ENCODE data around the gene PRKCG.
A peak's percentile ranks its signal among the peaks of the same experiment; 100 is the strongest.

Gene PRKCG

DNA sequence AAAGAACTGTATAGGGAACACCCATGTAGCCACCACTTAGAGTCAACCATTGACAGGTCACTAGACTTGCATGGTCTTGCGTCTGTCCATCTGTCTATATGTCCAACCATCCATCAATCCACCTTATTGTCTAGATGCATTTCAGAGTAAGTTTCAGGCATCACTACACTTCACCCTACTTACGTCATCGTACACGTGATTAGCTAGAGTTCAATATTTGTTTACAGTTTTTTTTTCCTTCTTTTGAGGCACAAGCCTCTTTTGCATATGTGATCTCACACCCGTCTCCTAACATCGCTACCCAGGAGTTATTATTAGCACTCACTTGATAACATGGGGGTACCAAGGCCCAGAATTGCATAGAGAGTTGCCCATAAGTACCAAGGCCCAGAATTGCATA, 34.0 kb downstream of the PRKCG start:
- Histone ChIP-seq H3K36me3 (ENCODE audit: control insufficient read depth, insufficient read depth, low read length) (no peaks in the 10 kb centered on the region), H3K4me3 (replicated peaks; ENCODE audit: low read depth, low read length) (no peak overlapping the region), H3K27me3 (replicated peaks; ENCODE audit: control insufficient read depth, insufficient read depth, low read length) (no peaks in the 10 kb centered on the region)
- no peak for DNase-seq (ENCODE audit: extremely low read depth, insufficient read length)
- TF ChIP-seq, protein P1, sequence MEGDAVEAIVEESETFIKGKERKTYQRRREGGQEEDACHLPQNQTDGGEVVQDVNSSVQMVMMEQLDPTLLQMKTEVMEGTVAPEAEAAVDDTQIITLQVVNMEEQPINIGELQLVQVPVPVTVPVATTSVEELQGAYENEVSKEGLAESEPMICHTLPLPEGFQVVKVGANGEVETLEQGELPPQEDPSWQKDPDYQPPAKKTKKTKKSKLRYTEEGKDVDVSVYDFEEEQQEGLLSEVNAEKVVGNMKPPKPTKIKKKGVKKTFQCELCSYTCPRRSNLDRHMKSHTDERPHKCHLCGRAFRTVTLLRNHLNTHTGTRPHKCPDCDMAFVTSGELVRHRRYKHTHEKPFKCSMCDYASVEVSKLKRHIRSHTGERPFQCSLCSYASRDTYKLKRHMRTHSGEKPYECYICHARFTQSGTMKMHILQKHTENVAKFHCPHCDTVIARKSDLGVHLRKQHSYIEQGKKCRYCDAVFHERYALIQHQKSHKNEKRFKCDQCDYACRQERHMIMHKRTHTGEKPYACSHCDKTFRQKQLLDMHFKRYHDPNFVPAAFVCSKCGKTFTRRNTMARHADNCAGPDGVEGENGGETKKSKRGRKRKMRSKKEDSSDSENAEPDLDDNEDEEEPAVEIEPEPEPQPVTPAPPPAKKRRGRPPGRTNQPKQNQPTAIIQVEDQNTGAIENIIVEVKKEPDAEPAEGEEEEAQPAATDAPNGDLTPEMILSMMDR (IDR thresholded peaks at IDR 0.05; ENCODE audit: insufficient read depth, low read length, poor library complexity, severe bottlenecking) = no peak

DNA sequence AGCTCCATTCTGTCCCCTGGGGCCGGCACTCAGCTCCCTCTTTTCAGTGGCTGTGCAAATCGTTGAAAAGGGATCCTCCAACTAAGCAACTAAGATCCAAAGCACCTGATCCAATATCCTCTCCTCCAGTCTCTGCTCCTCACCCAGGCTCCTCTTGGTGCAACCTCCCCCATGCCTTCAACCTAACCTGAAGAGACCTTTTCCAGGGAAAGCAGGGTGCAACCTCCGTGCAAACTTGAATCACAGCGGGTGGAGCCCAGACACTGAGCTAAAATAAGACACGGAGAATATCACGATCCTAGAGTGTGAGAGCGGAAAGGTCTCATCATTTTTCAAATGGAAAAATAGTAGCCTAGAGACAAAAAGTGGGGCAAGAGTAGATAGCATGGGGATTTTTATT, 35.4 kb downstream of the PRKCG start:
- H3K27me3 ChIP-seq (replicated peaks; ENCODE audit: control insufficient read depth, insufficient read depth, low read length) = no peaks in the 10 kb centered on the region
- no peak for DNase-seq (ENCODE audit: extremely low read depth, insufficient read length)
- H3K4me3 ChIP-seq (replicated peaks; ENCODE audit: low read depth, low read length) = no peak overlapping the region
- H3K36me3 ChIP-seq (ENCODE audit: control insufficient read depth, insufficient read depth, low read length) = no peaks in the 10 kb centered on the region
- TF ChIP-seq, protein P1 (IDR thresholded peaks at IDR 0.05; ENCODE audit: insufficient read depth, low read length, poor library complexity, severe bottlenecking) = no peak

DNA sequence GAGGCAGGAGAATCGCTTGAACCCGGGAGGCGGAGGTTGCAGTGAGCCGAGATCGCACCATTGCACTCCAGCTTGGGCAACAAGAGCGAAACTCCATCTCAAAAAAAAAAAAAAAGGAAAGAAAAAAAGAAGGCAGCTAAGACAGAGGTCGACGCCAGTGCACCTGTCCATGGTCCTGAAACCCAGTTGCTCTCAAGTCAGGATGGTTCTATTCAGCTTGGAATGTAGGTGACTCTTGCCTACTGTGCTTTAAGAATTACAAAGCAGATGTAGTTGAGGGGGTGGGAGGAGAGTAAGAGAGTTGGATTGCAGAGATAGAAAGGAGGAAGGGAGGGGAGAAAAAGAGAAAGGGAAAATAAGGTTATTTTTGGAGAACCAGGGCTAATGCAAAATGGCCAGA, 45.7 kb downstream of the PRKCG start:
- no peaks in the 10 kb centered on the region for H3K27me3 ChIP-seq (replicated peaks; ENCODE audit: control insufficient read depth, insufficient read depth, low read length)
- no peak overlapping the region for H3K4me3 ChIP-seq (replicated peaks; ENCODE audit: low read depth, low read length)
- DNase-seq (ENCODE audit: extremely low read depth, insufficient read length) = no peak
- H3K36me3 ChIP-seq (ENCODE audit: control insufficient read depth, insufficient read depth, low read length) = no peaks in the 10 kb centered on the region
- TF ChIP-seq, protein P1 (IDR thresholded peaks at IDR 0.05; ENCODE audit: insufficient read depth, low read length, poor library complexity, severe bottlenecking) = no peak

DNA sequence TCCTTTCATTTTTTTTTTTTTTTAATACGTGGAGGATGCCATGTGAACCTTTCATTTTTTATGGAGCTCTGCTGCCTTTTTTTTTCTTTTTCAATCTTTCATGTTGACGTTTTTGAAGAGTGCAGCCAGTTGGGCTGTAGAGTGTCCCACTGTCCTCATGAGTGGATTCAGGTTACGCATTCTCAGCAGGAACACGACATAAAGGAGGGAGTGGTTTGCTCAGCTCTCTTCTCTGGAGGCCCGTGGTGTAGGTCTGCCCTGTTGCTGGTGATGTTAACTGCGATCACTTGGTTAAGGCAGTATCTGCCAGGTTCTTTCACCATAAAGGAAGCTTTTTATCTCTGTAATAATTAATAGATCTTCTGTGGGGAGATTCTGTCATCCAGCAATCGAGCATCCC, 54.0 kb downstream of the PRKCG start:
- no peak for DNase-seq (ENCODE audit: extremely low read depth, insufficient read length)
- no peak overlapping the region for H3K4me3 ChIP-seq (replicated peaks; ENCODE audit: low read depth, low read length)
- H3K36me3 ChIP-seq (ENCODE audit: control insufficient read depth, insufficient read depth, low read length) = no peaks in the 10 kb centered on the region
- TF ChIP-seq, protein P1 (IDR thresholded peaks at IDR 0.05; ENCODE audit: insufficient read depth, low read length, poor library complexity, severe bottlenecking) = no peak
- no peaks in the 10 kb centered on the region for H3K27me3 ChIP-seq (replicated peaks; ENCODE audit: control insufficient read depth, insufficient read depth, low read length)

DNA sequence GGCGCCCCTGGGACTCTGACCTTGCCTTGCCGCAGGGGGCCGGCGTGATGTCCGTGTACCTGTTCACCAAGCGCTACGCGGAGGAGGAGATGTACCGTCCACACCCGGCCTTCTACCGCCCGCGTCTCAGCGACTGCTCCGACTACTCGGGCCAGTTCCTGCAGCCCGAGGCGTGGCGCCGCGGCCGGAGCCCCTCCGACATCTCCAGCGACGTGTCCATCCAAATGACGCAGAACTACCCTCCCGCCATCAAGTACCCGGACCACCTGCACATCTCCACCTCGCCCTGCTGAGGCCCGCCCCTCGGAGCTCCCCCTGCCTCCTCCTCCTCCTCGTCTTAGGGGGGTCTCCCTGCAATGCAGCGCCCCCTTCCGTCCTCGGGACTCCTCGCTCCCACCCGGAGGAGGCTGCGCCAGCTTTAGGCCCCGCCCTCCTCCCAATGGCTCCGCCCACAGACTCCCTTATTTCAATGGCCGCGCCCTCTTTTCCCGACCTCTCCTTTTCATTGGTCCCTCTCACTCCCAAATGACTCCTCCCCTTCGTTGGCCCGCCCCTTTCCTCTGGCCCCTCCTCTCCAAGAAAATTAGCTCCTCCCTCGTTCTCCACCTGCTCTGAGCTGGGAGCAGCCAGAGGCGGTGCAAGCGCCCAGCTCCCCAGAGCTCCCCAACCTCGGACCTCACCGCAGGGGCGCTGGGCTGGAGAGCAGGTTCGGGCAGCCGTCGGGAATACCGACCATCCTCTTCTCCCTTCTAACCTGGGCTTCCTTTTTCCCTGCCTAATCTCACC, 60.2 kb downstream of the PRKCG start:
- H3K27me3 ChIP-seq (replicated peaks; ENCODE audit: control insufficient read depth, insufficient read depth, low read length) = no peaks in the 10 kb centered on the region
- H3K4me3 ChIP-seq (replicated peaks; ENCODE audit: low read depth, low read length) = no peak overlapping the region
- TF ChIP-seq, protein P1 (IDR thresholded peaks at IDR 0.05; ENCODE audit: insufficient read depth, low read length, poor library complexity, severe bottlenecking) = no peak
- DNase-seq (ENCODE audit: extremely low read depth, insufficient read length) = peak; percentile 28
- H3K36me3 ChIP-seq (ENCODE audit: control insufficient read depth, insufficient read depth, low read length) = no peaks in the 10 kb centered on the region

Measured in GM06990 (cell line).